GM23338 (cell line): Measurements from ENCODE around the gene TRAF3IP3. TPM values are rescaled to one million over a fixed set of nuclear protein-coding genes. Genes with fewer than 3 reads are reported as not detected.
A peak's percentile ranks its signal among the peaks of the same experiment; 100 is the strongest.

Experiments
- ATAC-seq: fragments of 200-7000 bp; cut with Tn5 transposase; 3 replicates; pipeline ENCODE4 v1.9.1; 2020
- DNase-seq: peaks from one replicate; pipeline ENCODE4 v3.0.0-alpha.2; 2015; ENCODE audit warnings: low spot score
- H2AFZ ChIP-seq: fragments of 200-600 bp; sonication (generic); 2 replicates; pipeline ENCODE4 v1.8.0; 2016; ENCODE audit warnings: antibody characterized with exemption, mild to moderate bottlenecking, moderate library complexity
- H3F3A ChIP-seq: fragments of 200-600 bp; sonication (generic); replicated peaks from 2 replicates; pipeline ENCODE4 v1.8.0; 2017; ENCODE audit warnings: antibody characterized with exemption, mixed run types, low read depth
- H3K27ac ChIP-seq: fragments of 200-600 bp; sonication (generic); 2 replicates; pipeline ENCODE4 v1.6.1; 2016; ENCODE audit warnings: low read depth
- H3K27me3 ChIP-seq: fragments of 200-600 bp; sonication (generic); 2 replicates; pipeline ENCODE4 v1.8.0; 2016; ENCODE audit warnings: mild to moderate bottlenecking, mixed run types, moderate library complexity; ENCODE audit not compliant: insufficient read depth
- H3K36me3 ChIP-seq: fragments of 200-600 bp; sonication (generic); 2 replicates; pipeline ENCODE4 v1.8.0; 2016; ENCODE audit warnings: mild to moderate bottlenecking; ENCODE audit not compliant: insufficient read depth
- H3K4me1 ChIP-seq: fragments of 200-600 bp; sonication (generic); 2 replicates; pipeline ENCODE4 v1.8.0; 2016; ENCODE audit warnings: mild to moderate bottlenecking, moderate library complexity; ENCODE audit not compliant: insufficient read depth
- H3K4me2 ChIP-seq: fragments of 200-600 bp; sonication (generic); 2 replicates; pipeline ENCODE4 v1.7.1; 2017; ENCODE audit warnings: mixed run types
- H3K4me3 ChIP-seq: fragments of 200-600 bp; sonication (generic); 2 replicates; pipeline ENCODE4 v1.6.1; 2016; ENCODE audit warnings: mixed run types
- H3K79me2 ChIP-seq: fragments of 200-600 bp; sonication (generic); replicated peaks from 2 replicates; pipeline ENCODE4 v1.8.0; 2017; ENCODE audit warnings: mild to moderate bottlenecking; ENCODE audit not compliant: insufficient read depth
- H3K9me2 ChIP-seq: fragments of 200-600 bp; sonication (generic); 2 replicates; pipeline ENCODE4 v1.8.0; 2017; ENCODE audit not compliant: insufficient read depth
- H4K20me1 ChIP-seq: fragments of 200-600 bp; sonication (generic); replicated peaks from 2 replicates; pipeline ENCODE4 v1.8.0; 2017; ENCODE audit warnings: mild to moderate bottlenecking; ENCODE audit not compliant: insufficient read depth
- H3K27ac Mint-ChIP-seq: 2 replicates; pipeline ENCODE4 v1.8.0; 2020; ENCODE audit warnings: inconsistent platforms, mild to moderate bottlenecking, moderate library complexity, mixed read lengths
- H3K27me3 Mint-ChIP-seq: 3 replicates; pipeline ENCODE4 v1.8.0; 2022; ENCODE audit warnings: low read depth, mild to moderate bottlenecking, moderate library complexity, mixed read lengths, inconsistent platforms; ENCODE audit not compliant: insufficient read depth, poor library complexity
- H3K36me3 Mint-ChIP-seq: 3 replicates; pipeline ENCODE4 v1.8.0; 2021; ENCODE audit warnings: low read depth, mild to moderate bottlenecking, inconsistent platforms, moderate library complexity, mixed read lengths
- H3K4me1 Mint-ChIP-seq: 3 replicates; pipeline ENCODE4 v1.8.0; 2020; ENCODE audit warnings: mild to moderate bottlenecking, inconsistent platforms, mixed read lengths
- H3K4me3 Mint-ChIP-seq: 3 replicates; pipeline ENCODE4 v1.8.0; 2021; ENCODE audit warnings: moderate library complexity, mild to moderate bottlenecking, inconsistent platforms, mixed read lengths
- H3K9me3 Mint-ChIP-seq: 3 replicates; pipeline ENCODE4 v1.8.0; 2020; ENCODE audit warnings: moderate library complexity, mild to moderate bottlenecking, inconsistent platforms, mixed read lengths
- CREB1 ChIP-seq: fragments of 250-450 bp; sonication (Bioruptor Pico); IDR thresholded peaks from 2 replicates; pipeline ENCODE4 v1.5.0; 2020; ENCODE audit warnings: low read depth, mild to moderate bottlenecking, moderate library complexity
- ETS1 ChIP-seq: IDR thresholded peaks from 2 replicates; pipeline ENCODE4 v1.6.1; 2016; ENCODE audit warnings: antibody characterized with exemption
- EZH2 ChIP-seq: fragments of 200-600 bp; sonication (generic); IDR thresholded peaks from one replicate; pipeline ENCODE4 v1.8.0; 2017; ENCODE audit warnings: antibody characterized with exemption, mild to moderate bottlenecking, low read depth; ENCODE audit not compliant: unreplicated experiment
- POLR2AphosphoS5 ChIP-seq: IDR thresholded peaks from 2 replicates; pipeline ENCODE4 v1.6.1; 2016; ENCODE audit warnings: antibody characterized with exemption, low read depth
- STAT1 ChIP-seq: IDR thresholded peaks from one replicate; pipeline ENCODE4 v1.6.1; 2016; ENCODE audit warnings: antibody characterized with exemption; ENCODE audit not compliant: unreplicated experiment
- ZNF114 ChIP-seq: fragments of 250-450 bp; sonication (Bioruptor Pico); IDR thresholded peaks from 2 replicates; pipeline ENCODE4 v1.5.0; 2020; ENCODE audit warnings: mild to moderate bottlenecking, moderate library complexity
- ZNF462 ChIP-seq: fragments of 250-450 bp; sonication (Bioruptor Pico); IDR thresholded peaks from 2 replicates; pipeline ENCODE4 v1.5.0; 2020; ENCODE audit warnings: mild to moderate bottlenecking, moderate library complexity
- polyA plus RNA-seq: library from polyadenylated mRNA; unstranded; fragments of >200 nt; fragmentation: Nextera tagmentation; extraction: Ambion mirVana; gene quantifications from 2 replicates; pipeline ENCODE4 v1.2.1, GENCODE V29; 2016
- total RNA-seq: library from RNA; depleted of rRNA; stranded (reverse); fragments of >200 nt; shearing (Covaris generic); gene quantifications from 2 replicates; pipeline ENCODE4 v1.2.3, GENCODE V29; 2014

The TRAF3IP3 gene
- total and polyA plus RNA-seq, 2 experiments from 2014 or later: not detected

GRCh38 chr1:209827384-209828262, 71.8 kb downstream of the TRAF3IP3 start, which contains the start of gene UTP25 (continued):
- TF ChIP-seq ETS1: peak; percentile 88

- TF ChIP-seq CREB1 (no peak), STAT1 (no peak), EZH2 (no peak), POLR2AphosphoS5 (no peak), ZNF114 (no peak), ZNF462 (no peak)
Measured at GRCh38 chr1:209829716-209830115, 73.9 kb downstream of the TRAF3IP3 start.

More at GRCh38 chr1:209829716-209830115, 73.9 kb downstream of the TRAF3IP3 start:
- DNase-seq (no peak), ATAC-seq (no peak)
- Mint-ChIP-seq H3K4me1 (peaks cover 5% of the 10 kb centered on the region; the same call in 2 of the 3 replicates), H3K36me3 (peaks cover 39% of the 10 kb centered on the region), H3K4me3 (peak overlapping the region; percentile 84), H3K27me3 (peaks cover 2% of the 10 kb centered on the region), H3K9me3 (no peaks in the 10 kb centered on the region; the same call in 2 of the 3 replicates), H3K27ac (no peak overlapping the region)
- H3F3A ChIP-seq: no peaks in the 10 kb centered on the region
- peaks cover 34% of the 10 kb centered on the region for H3K36me3 ChIP-seq
- no peaks in the 10 kb centered on the region for H3K27me3 ChIP-seq
- H3K27ac ChIP-seq: no peak overlapping the region
- H3K79me2 ChIP-seq: peaks cover 22% of the 10 kb centered on the region
- H3K4me1 ChIP-seq: peaks cover 4% of the 10 kb centered on the region; the same call in 1 of the 2 replicates
- H2AFZ ChIP-seq: no peak overlapping the region
- H4K20me1 ChIP-seq: peaks cover 12% of the 10 kb centered on the region
- H3K4me3 ChIP-seq: no peak overlapping the region
- no peaks in the 10 kb centered on the region for H3K9me2 ChIP-seq
- no peak overlapping the region for H3K4me2 ChIP-seq
